Hepatic stellate cell (primary cell): Measurements from ENCODE around the gene ZNF429.
"Not testable (repeated sequence)": the region's sequence is repeated elsewhere in the genome, so short reads cannot be mapped to it uniquely, and the experiment has no call there.

Source experiments
- DNase-seq: peaks from one replicate; pipeline ENCODE4 v3.0.0; 2011; ENCODE audit warnings: low spot score

Gene ZNF429

GRCh38 chr19:21513651-21514050 lies 8.2 kb downstream of the ZNF429 start:
- DNase-seq = no peak

GRCh38 chr19:21519488-21519887 lies 14.1 kb downstream of the ZNF429 start:
- no peak for DNase-seq

GRCh38 chr19:21532904-21533303 lies 27.5 kb downstream of the ZNF429 start:
- DNase-seq = no peak

GRCh38 chr19:21536741-21537290 lies 31.4 kb downstream of the ZNF429 start:
- not testable (repeated sequence) for DNase-seq

GRCh38 chr19:21559444-21559843 lies 54.0 kb downstream of the ZNF429 start:
- no peak for DNase-seq

- no peak for DNase-seq
These were observed 59.0 kb downstream of the ZNF429 start for GRCh38 chr19:21564406-21564805.

- no peak for DNase-seq
These were observed 60.7 kb downstream of the ZNF429 start for GRCh38 chr19:21566073-21566472.

- not testable (repeated sequence) for DNase-seq
These were observed 62.4 kb downstream of the ZNF429 start for GRCh38 chr19:21567806-21568205.

- DNase-seq = no peak
These were observed 63.6 kb downstream of the ZNF429 start for GRCh38 chr19:21568816-21569493.

GRCh38 chr19:21569494-21569865 lies 64.1 kb downstream of the ZNF429 start:
- no peak for DNase-seq

- DNase-seq = no peak
These were observed 65.9 kb downstream of the ZNF429 start for GRCh38 chr19:21571316-21571715.

- DNase-seq = no peak
These were observed 69.2 kb downstream of the ZNF429 start for GRCh38 chr19:21574607-21575006.

- no peak for DNase-seq
These were observed 71.1 kb downstream of the ZNF429 start for GRCh38 chr19:21576481-21576880.

GRCh38 chr19:21580101-21580500 lies 74.7 kb downstream of the ZNF429 start:
- DNase-seq = no peak

GRCh38 chr19:21580818-21581217 lies 75.4 kb downstream of the ZNF429 start:
- DNase-seq = no peak

GRCh38 chr19:21581646-21582240 lies 76.3 kb downstream of the ZNF429 start:
- DNase-seq = no peak

GRCh38 chr19:21584537-21584936 lies 79.1 kb downstream of the ZNF429 start:
- DNase-seq = no peak

- DNase-seq = no peak
These were observed 80.0 kb downstream of the ZNF429 start for GRCh38 chr19:21585281-21585890.

- DNase-seq = no peak
These were observed 81.1 kb downstream of the ZNF429 start for GRCh38 chr19:21586311-21587116.

GRCh38 chr19:21587117-21587461 lies 81.7 kb downstream of the ZNF429 start:
- DNase-seq = no peak

- no peak for DNase-seq
These were observed 82.1 kb downstream of the ZNF429 start for GRCh38 chr19:21587549-21587948.

- no peak for DNase-seq
These were observed 82.7 kb downstream of the ZNF429 start for GRCh38 chr19:21588065-21588601.
